DND-41 (cell line): ENCODE results near the gene KIF3C.

Source experiments
- ATAC-seq: fragments of 200-7000 bp; cut with Tn5 transposase; 3 replicates; pipeline ENCODE4 v1.9.1; 2021; ENCODE audit warnings: low read depth; ENCODE audit not compliant: insufficient read depth
- DNase-seq: peaks from one replicate; pipeline ENCODE4 v3.0.0-alpha.2; 2020
- H2AFZ ChIP-seq: 2 replicates; pipeline ENCODE4 v1.6.0; 2012; ENCODE audit warnings: low read depth, low read length
- H3K27ac ChIP-seq: 2 replicates; pipeline ENCODE4 v1.5.1; 2012; ENCODE audit warnings: low read length, inconsistent platforms
- H3K27me3 ChIP-seq: fragments of 200-600 bp; sonication (generic); 2 replicates; pipeline ENCODE4 v1.6.0; 2012; ENCODE audit warnings: low read length, mild to moderate bottlenecking, inconsistent platforms; ENCODE audit not compliant: insufficient read depth, poor library complexity
- H3K36me3 ChIP-seq: 2 replicates; pipeline ENCODE4 v1.5.1; 2012; ENCODE audit warnings: low read length, inconsistent platforms; ENCODE audit not compliant: insufficient read depth
- H3K4me1 ChIP-seq: 2 replicates; pipeline ENCODE4 v1.5.1; 2012; ENCODE audit warnings: mild to moderate bottlenecking, low read length; ENCODE audit not compliant: insufficient read depth
- H3K4me2 ChIP-seq: 2 replicates; pipeline ENCODE4 v1.6.0; 2012; ENCODE audit warnings: mild to moderate bottlenecking, moderate library complexity, low read length, inconsistent platforms; ENCODE audit not compliant: insufficient read depth
- H3K4me3 ChIP-seq, 2 experiments: fragments of 200-600 bp in 1 of 2; shearing (Covaris generic) in 1 of 2; 2 replicates each; pipeline ENCODE4 v1.5.1; 2012 to 2016; ENCODE audit warnings: inconsistent platforms in 2 of 2, low read length in 2 of 2, mild to moderate bottlenecking in 2 of 2, low read depth in 1 of 2, moderate library complexity in 1 of 2
- H3K79me2 ChIP-seq: 2 replicates; pipeline ENCODE4 v1.6.0; 2012; ENCODE audit warnings: low read length, inconsistent platforms; ENCODE audit not compliant: insufficient read depth
- H3K9ac ChIP-seq: 2 replicates; pipeline ENCODE4 v1.6.0; 2012; ENCODE audit warnings: low read depth, mild to moderate bottlenecking, inconsistent platforms, low read length, moderate library complexity
- H3K9me3 ChIP-seq: 2 replicates; pipeline ENCODE4 v1.5.1; 2012; ENCODE audit warnings: low read length, moderate library complexity, mild to moderate bottlenecking, inconsistent platforms; ENCODE audit not compliant: insufficient read depth, severe bottlenecking
- H4K20me1 ChIP-seq: 2 replicates; pipeline ENCODE4 v1.6.0; 2012; ENCODE audit warnings: low read length; ENCODE audit not compliant: insufficient read depth
- CTCF ChIP-seq: IDR thresholded peaks from 2 replicates; pipeline ENCODE4 v1.5.1; 2012; ENCODE audit warnings: borderline replicate concordance, low read length, moderate library complexity, mild to moderate bottlenecking; ENCODE audit not compliant: poor library complexity, severe bottlenecking; ENCODE audit errors: extremely low read depth
- EZH2 ChIP-seq: IDR thresholded peaks from 3 replicates; pipeline ENCODE4 v1.6.1; 2012; ENCODE audit warnings: borderline replicate concordance, low read depth, mild to moderate bottlenecking, moderate library complexity, low read length, inconsistent platforms; ENCODE audit not compliant: severe bottlenecking

KIF3C gene

GRCh38 chr2:25887624-25888242, 94.6 kb downstream of the KIF3C start:
- no peaks in the 10 kb centered on the region for H4K20me1 ChIP-seq
- TF ChIP-seq CTCF: no peak
- no peak for TF ChIP-seq EZH2
- H3K4me1 ChIP-seq: no peaks in the 10 kb centered on the region
- DNase-seq (no peak), ATAC-seq (no peak)
- no peaks in the 10 kb centered on the region for H3K79me2 ChIP-seq
- no peak overlapping the region for H3K27ac ChIP-seq
- H3K27me3 ChIP-seq: no peaks in the 10 kb centered on the region
- H3K9ac ChIP-seq: no peak overlapping the region
- no peak overlapping the region for H3K4me2 ChIP-seq
- no peak overlapping the region for H3K4me3 ChIP-seq
- H3K36me3 ChIP-seq: no peaks in the 10 kb centered on the region
- H2AFZ ChIP-seq: no peak overlapping the region
- H3K9me3 ChIP-seq: no peaks in the 10 kb centered on the region

- no peak overlapping the region for H3K27ac ChIP-seq
These were observed 96.4 kb downstream of the KIF3C start for GRCh38 chr2:25885933-25886332.

GRCh38 chr2:25881764-25882163, 100.5 kb downstream of the KIF3C start:
- Histone ChIP-seq H4K20me1 (no peaks in the 10 kb centered on the region), H2AFZ (no peak overlapping the region), H3K27ac (no peak overlapping the region), H3K4me2 (no peak overlapping the region), H3K9me3 (no peaks in the 10 kb centered on the region), H3K79me2 (peaks cover 14% of the 10 kb centered on the region), H3K36me3 (no peaks in the 10 kb centered on the region; the same call in 1 of the 2 replicates), H3K27me3 (no peaks in the 10 kb centered on the region), H3K4me1 (peaks cover 17% of the 10 kb centered on the region), H3K9ac (no peak overlapping the region), H3K4me3 (no peak overlapping the region)
- ATAC-seq: no peak
- no peak for TF ChIP-seq CTCF
- no peak for TF ChIP-seq EZH2
- no peak for DNase-seq

More at GRCh38 chr2:25885933-25886332, 96.4 kb downstream of the KIF3C start:
- Histone ChIP-seq H3K9me3 (no peaks in the 10 kb centered on the region), H3K4me2 (no peak overlapping the region), H4K20me1 (no peaks in the 10 kb centered on the region), H3K9ac (no peak overlapping the region), H3K4me3 (no peak overlapping the region), H3K79me2 (no peaks in the 10 kb centered on the region), H3K4me1 (no peaks in the 10 kb centered on the region), H3K36me3 (no peaks in the 10 kb centered on the region), H3K27me3 (no peaks in the 10 kb centered on the region), H2AFZ (no peak overlapping the region)
- no peak for DNase-seq
- TF ChIP-seq CTCF: no peak
- no peak for TF ChIP-seq EZH2
- no peak for ATAC-seq
